ENCODE results near the gene OSER1.

The OSER1 gene

DNA sequence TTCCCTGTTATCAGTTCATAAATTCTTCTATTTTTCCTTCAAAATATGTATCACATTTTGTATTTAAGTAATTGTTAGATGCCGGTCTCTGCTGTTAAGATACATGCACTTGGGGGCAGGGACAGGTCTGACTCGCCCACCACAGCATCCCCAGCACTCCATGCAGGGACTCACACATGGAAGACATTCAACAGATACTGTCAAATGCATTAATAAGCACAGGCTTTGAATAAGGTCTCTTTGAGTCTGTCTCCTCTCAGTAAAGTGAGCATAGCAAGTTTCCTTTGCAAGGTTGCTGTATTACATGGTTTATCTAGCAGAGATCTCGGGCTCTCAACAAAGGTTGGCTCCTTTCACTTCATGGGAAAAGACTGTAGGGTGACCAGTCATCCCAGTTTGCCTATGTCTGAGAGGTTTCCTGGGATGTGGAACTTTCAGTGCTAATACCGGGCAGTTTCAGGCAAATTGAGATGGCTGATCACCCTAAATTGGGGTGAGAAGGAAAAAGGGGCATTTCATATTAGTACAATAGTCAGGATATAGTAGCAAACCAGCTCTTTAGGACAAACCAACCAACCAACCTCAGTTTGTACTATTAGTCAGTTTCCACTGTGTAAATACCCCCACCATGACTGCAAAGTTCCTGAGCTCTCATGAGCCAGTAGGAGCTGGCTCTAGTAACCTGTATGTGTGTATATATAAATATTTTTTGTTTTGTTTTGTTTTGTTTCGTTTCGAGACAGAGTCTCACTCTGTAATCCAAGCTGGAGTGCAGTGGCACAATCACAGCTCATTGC, 38.6 kb downstream of the OSER1 start:
- H3K4me3 ChIP-seq (ENCODE audit: low read depth, low read length) = no peak overlapping the region
- TF ChIP-seq, protein P1, sequence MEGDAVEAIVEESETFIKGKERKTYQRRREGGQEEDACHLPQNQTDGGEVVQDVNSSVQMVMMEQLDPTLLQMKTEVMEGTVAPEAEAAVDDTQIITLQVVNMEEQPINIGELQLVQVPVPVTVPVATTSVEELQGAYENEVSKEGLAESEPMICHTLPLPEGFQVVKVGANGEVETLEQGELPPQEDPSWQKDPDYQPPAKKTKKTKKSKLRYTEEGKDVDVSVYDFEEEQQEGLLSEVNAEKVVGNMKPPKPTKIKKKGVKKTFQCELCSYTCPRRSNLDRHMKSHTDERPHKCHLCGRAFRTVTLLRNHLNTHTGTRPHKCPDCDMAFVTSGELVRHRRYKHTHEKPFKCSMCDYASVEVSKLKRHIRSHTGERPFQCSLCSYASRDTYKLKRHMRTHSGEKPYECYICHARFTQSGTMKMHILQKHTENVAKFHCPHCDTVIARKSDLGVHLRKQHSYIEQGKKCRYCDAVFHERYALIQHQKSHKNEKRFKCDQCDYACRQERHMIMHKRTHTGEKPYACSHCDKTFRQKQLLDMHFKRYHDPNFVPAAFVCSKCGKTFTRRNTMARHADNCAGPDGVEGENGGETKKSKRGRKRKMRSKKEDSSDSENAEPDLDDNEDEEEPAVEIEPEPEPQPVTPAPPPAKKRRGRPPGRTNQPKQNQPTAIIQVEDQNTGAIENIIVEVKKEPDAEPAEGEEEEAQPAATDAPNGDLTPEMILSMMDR (IDR thresholded peaks at IDR 0.05; ENCODE audit: low read depth, low read length, missing control alignments) = no peak
- DNase-seq (ENCODE audit: low read depth) = no peak

- no peak for DNase-seq (ENCODE audit: low read depth)
- TF ChIP-seq, protein P1 (IDR thresholded peaks at IDR 0.05; ENCODE audit: low read depth, low read length, missing control alignments) = no peak
Measured at GRCh38 chr20:44170816-44171410, 39.7 kb downstream of the OSER1 start.

DNA sequence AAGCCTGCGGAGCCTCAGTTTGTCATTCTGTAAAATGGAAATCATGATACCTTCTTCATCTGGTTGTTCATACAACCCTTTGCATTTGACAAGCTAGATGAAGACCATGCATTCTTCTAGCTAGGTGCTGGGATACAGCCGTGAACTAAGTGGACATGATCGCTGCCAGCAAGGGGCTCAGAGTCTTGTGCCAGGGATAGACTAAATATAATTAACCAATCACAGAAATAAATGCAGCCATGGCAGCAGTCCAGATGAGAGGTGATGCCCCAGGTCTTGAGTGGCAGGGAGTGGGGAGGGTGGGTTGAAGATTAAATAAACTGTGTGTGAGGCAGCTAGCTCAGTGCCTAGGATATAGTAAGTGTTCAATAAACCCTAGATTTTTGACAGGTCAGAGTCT, 42.8 kb downstream of the OSER1 start:
- no peak overlapping the region for H3K4me3 ChIP-seq (ENCODE audit: low read depth, low read length)
- TF ChIP-seq, protein P1 (IDR thresholded peaks at IDR 0.05; ENCODE audit: low read depth, low read length, missing control alignments) = no peak
- no peak for DNase-seq (ENCODE audit: low read depth)

More at GRCh38 chr20:44170816-44171410, 39.7 kb downstream of the OSER1 start:
- no peak overlapping the region for H3K4me3 ChIP-seq (ENCODE audit: low read depth, low read length)

DNA sequence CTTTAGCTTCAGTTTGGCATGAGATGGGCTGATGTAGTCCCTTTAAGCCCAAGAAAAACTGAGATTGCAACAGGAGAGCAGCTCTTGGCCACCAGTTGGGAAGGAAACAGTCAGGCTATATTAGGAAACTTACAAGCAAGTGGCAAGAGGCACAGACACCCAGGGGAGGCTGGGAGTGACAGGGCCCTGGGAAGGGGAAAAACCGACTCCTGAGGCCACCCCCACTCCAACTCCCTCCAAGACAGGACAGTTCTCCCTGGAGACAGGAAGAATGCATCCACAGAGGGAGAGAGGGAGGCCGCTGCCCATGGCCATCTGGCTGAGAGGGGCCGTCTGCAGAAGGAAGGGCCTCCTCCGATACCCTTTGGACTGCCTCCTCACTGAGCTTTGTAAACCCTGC, 44.1 kb downstream of the OSER1 start:
- TF ChIP-seq, protein P1 (IDR thresholded peaks at IDR 0.05; ENCODE audit: low read depth, low read length, missing control alignments) = no peak
- no peak overlapping the region for H3K4me3 ChIP-seq (ENCODE audit: low read depth, low read length)
- DNase-seq (ENCODE audit: low read depth) = no peak

GRCh38 chr20:44166008-44166407, 44.6 kb downstream of the OSER1 start:
- H3K4me3 ChIP-seq (ENCODE audit: low read depth, low read length) = no peak overlapping the region
- TF ChIP-seq, protein P1 (IDR thresholded peaks at IDR 0.05; ENCODE audit: low read depth, low read length, missing control alignments) = no peak
- DNase-seq (ENCODE audit: low read depth) = no peak

GRCh38 chr20:44160133-44160532, 50.4 kb downstream of the OSER1 start:
- DNase-seq (ENCODE audit: low read depth) = no peak
- H3K4me3 ChIP-seq (ENCODE audit: low read depth, low read length) = no peak overlapping the region
- TF ChIP-seq, protein P1 (IDR thresholded peaks at IDR 0.05; ENCODE audit: low read depth, low read length, missing control alignments) = no peak

Data from GM12864 (cell line).